ENCODE results near the gene UBASH3B. TPM values are rescaled to one million over a fixed set of nuclear protein-coding genes. Genes with fewer than 3 reads are reported as not detected.

UBASH3B gene
- total RNA-seq, 4 donors from 2014 or later: 9.9 to 36.3 (median 24.3) TPM

- ATAC-seq (ENCODE audit: low FRiP score) (no peak), DNase-seq (ENCODE audit: low spot score) (no peak)
- no peak for TF ChIP-seq CTCF (IDR thresholded peaks at IDR 0.05)
Observed at GRCh38 chr11:122754028-122754427, 98.5 kb downstream of the UBASH3B start.

GRCh38 chr11:122754553-122755322 is 99.2 kb downstream of the UBASH3B start:
- no peak for ATAC-seq (ENCODE audit: low FRiP score)
- TF ChIP-seq CTCF (IDR thresholded peaks at IDR 0.05): no peak
- DNase-seq (ENCODE audit: low spot score): no peak

- DNase-seq (ENCODE audit: low spot score) (no peak), ATAC-seq (ENCODE audit: low FRiP score) (no peak)
- no peak for TF ChIP-seq CTCF (IDR thresholded peaks at IDR 0.05)
Observed at GRCh38 chr11:122755409-122755808, 99.9 kb downstream of the UBASH3B start.

- DNase-seq (ENCODE audit: low spot score) (no peak), ATAC-seq (ENCODE audit: low FRiP score) (no peak)
Observed at GRCh38 chr11:122755941-122756340, 100.4 kb downstream of the UBASH3B start.

GRCh38 chr11:122756417-122756816 is 100.9 kb downstream of the UBASH3B start:
- DNase-seq (ENCODE audit: low spot score) (no peak), ATAC-seq (ENCODE audit: low FRiP score) (no peak)
- TF ChIP-seq CTCF (IDR thresholded peaks at IDR 0.05): no peak

More at GRCh38 chr11:122755941-122756340, 100.4 kb downstream of the UBASH3B start:
- no peak for TF ChIP-seq CTCF (IDR thresholded peaks at IDR 0.05)

- no peak for TF ChIP-seq CTCF (IDR thresholded peaks at IDR 0.05)
- DNase-seq (ENCODE audit: low spot score) (no peak), ATAC-seq (ENCODE audit: low FRiP score) (no peak)
Observed at GRCh38 chr11:122757201-122757600, 101.7 kb downstream of the UBASH3B start.

- ATAC-seq (ENCODE audit: low FRiP score) (no peak), DNase-seq (ENCODE audit: low spot score) (no peak)
- no peak for TF ChIP-seq CTCF (IDR thresholded peaks at IDR 0.05)
Observed at GRCh38 chr11:122758339-122758738, 102.8 kb downstream of the UBASH3B start.

Data from omental fat pad (tissue), 4 donors.